Prostate gland (tissue), 2 donors: ENCODE results near the gene THSD4. TPM values are rescaled to one million over a fixed set of nuclear protein-coding genes. Genes with fewer than 3 reads are reported as not detected.

Source experiments
- DNase-seq: peaks from one replicate; pipeline ENCODE4 v3.0.0-alpha.2; 2019; ENCODE audit warnings: low spot score
- H3K27ac ChIP-seq, 2 donors: fragments of 200-600 bp; sonication (generic); 2 replicates each; pipeline ENCODE4 v1.5.1; 2017 to 2019
- H3K27me3 ChIP-seq: fragments of 200-600 bp; sonication (generic); replicated peaks from 2 replicates; pipeline ENCODE4 v1.5.1; 2019; ENCODE audit not compliant: insufficient read depth
- H3K36me3 ChIP-seq, 2 donors: fragments of 200-600 bp; sonication (generic); 1 replicate in 1 of 2; 2 replicates in 1 of 2; pipeline versions ENCODE4 v1.5.1 to v1.8.1; 2017 to 2019
- H3K4me1 ChIP-seq: fragments of 200-600 bp; sonication (generic); replicated peaks from 2 replicates; pipeline ENCODE4 v1.5.1; 2019
- H3K4me3 ChIP-seq, 2 donors: fragments of 200-600 bp; sonication (generic); 2 replicates each; pipeline ENCODE4 v1.5.1; 2017 to 2019
- H3K9me3 ChIP-seq: fragments of 200-600 bp; sonication (generic); 2 replicates; pipeline ENCODE4 v1.5.1; 2017
- POLR2A ChIP-seq: fragments of 450-650 bp; IDR thresholded peaks from one replicate; pipeline ENCODE4 v1.6.1; 2016; ENCODE audit warnings: antibody characterized with exemption, mild to moderate bottlenecking
- POLR2AphosphoS5 ChIP-seq: sonication (generic); formaldehyde crosslinking; IDR thresholded peaks from one replicate; pipeline ENCODE4 v1.6.1; 2017; ENCODE audit warnings: antibody characterized with exemption
- WGBS: methylation state at CpG from one replicate; pipeline ENCODE4 v1.1.5; 2018; 5-methylcytosine and 5-hydroxymethylcytosine counted together
- intact Hi-C: fragments of 100-400 bp; cut with DNase I; formaldehyde crosslinking; loops from one replicate; pipeline ENCODE4 v1.14.2; 2022
- total RNA-seq, 2 donors: library from RNA; depleted of rRNA; stranded (reverse); fragments of >200 nt; gene quantifications; one replicate each; pipeline ENCODE4 v1.1.0, GENCODE V29; 2016
- TF ChIP-seq, protein P1 (sequence below), 4 experiments: fragments of 200-600 bp in 2 of 4; fragments of 450-650 bp in 2 of 4; sonication (generic) in 2 of 4; IDR thresholded peaks; 1 replicate in 3 of 4; 2 replicates in 1 of 4; pipeline ENCODE4 v1.5.1; 2016 to 2019; ENCODE audit warnings: antibody characterized with exemption in 4 of 4, mild to moderate bottlenecking in 2 of 4, moderate library complexity in 2 of 4

THSD4 gene
- total RNA-seq, 2 donors from 2014 or later = 84.1 to 223 TPM

DNA sequence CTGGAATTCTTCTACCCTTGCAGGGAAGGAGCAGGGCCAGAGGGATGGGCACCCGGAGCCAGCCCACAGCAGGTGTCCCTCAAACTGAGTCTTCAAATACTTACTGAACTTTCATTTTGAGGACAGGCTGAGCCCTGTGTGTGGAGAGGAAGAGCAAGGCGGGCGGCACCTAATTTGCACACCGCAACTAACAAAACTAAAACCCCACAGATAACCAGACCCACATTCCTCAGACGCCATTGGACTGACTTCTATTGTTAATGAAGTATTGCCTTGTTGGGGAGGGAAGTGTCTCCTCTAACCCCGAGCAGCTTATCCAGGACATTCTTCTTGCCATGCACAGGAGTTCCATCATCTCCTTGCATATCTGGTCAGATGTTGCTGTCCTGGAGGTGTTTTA lies 589.9 kb downstream of the THSD4 start:
- WGBS = 88% methylated on average over 6 of the region's 6 CpGs
- no peak for DNase-seq
- no peaks in the 10 kb centered on the region for H3K36me3 ChIP-seq
- intact Hi-C loops = no loop called here
- H3K4me3 ChIP-seq = no peak overlapping the region
- no peak overlapping the region for H3K27ac ChIP-seq
- TF ChIP-seq, protein P1, sequence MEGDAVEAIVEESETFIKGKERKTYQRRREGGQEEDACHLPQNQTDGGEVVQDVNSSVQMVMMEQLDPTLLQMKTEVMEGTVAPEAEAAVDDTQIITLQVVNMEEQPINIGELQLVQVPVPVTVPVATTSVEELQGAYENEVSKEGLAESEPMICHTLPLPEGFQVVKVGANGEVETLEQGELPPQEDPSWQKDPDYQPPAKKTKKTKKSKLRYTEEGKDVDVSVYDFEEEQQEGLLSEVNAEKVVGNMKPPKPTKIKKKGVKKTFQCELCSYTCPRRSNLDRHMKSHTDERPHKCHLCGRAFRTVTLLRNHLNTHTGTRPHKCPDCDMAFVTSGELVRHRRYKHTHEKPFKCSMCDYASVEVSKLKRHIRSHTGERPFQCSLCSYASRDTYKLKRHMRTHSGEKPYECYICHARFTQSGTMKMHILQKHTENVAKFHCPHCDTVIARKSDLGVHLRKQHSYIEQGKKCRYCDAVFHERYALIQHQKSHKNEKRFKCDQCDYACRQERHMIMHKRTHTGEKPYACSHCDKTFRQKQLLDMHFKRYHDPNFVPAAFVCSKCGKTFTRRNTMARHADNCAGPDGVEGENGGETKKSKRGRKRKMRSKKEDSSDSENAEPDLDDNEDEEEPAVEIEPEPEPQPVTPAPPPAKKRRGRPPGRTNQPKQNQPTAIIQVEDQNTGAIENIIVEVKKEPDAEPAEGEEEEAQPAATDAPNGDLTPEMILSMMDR (IDR thresholded peaks at IDR 0.05) = no peak
- TF ChIP-seq POLR2A (no peak), POLR2AphosphoS5 (no peak)
- no peaks in the 10 kb centered on the region for H3K9me3 ChIP-seq
- H3K27me3 ChIP-seq = no peaks in the 10 kb centered on the region
- no peaks in the 10 kb centered on the region for H3K4me1 ChIP-seq

GRCh38 chr15:71706461-71707229 lies 591.4 kb downstream of the THSD4 start:
- TF ChIP-seq POLR2AphosphoS5 = no peak
- TF ChIP-seq POLR2A = no peak
- TF ChIP-seq, protein P1 (IDR thresholded peaks at IDR 0.05) = no peak
- no peak for DNase-seq
- H3K27me3 ChIP-seq = no peaks in the 10 kb centered on the region
- intact Hi-C loops = no loop called here
- no peaks in the 10 kb centered on the region for H3K9me3 ChIP-seq
- no peaks in the 10 kb centered on the region for H3K4me1 ChIP-seq
- H3K36me3 ChIP-seq = no peaks in the 10 kb centered on the region
- 86% methylated on average over 9 of the region's 9 CpGs for WGBS
- H3K4me3 ChIP-seq = no peak overlapping the region
- no peak overlapping the region for H3K27ac ChIP-seq

DNA sequence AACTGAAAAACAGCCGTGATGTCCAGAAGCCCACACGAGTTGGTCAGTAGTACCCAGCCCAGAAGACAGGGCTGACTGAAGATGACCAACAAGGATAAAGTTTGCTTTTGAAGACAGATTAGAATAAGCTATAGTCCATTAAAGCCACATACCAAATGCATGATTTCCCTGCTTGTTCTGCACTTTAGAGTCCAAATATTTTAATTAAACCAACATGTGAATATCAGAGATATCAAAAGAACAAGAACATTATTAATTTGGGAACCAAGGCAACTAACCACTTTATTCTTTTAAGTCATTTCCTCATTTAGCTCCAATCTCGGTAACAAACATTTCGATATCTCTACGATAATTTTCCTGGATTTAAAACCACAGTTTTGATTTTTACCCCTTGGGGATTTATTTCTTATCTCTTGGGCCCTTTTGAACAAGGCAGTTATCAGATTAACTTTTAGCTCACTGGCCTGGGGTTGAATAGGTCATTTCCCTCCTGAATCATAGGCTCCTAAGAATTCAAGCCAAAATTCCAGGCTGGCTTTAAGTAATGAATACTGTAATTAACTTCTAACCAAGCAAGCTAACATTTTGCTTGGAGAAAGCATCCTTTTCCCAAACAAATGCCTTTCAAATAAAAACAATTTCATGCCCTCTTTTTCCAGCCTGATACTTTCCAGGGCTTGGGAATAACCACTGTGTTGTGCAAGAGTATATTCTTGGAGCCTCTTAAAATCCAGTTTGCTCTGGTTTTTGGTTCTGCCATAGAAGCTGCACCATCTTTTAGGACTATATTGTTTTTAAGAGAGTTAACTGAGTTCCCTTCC lies 592.2 kb downstream of the THSD4 start:
- intact Hi-C loops = no loop called here
- no peak overlapping the region for H3K4me3 ChIP-seq
- H3K36me3 ChIP-seq = no peaks in the 10 kb centered on the region
- no peaks in the 10 kb centered on the region for H3K9me3 ChIP-seq
- DNase-seq = no peak
- WGBS = 69% methylated on average over 5 of the region's 5 CpGs
- TF ChIP-seq POLR2AphosphoS5 = no peak
- TF ChIP-seq POLR2A = no peak
- TF ChIP-seq, protein P1 (IDR thresholded peaks at IDR 0.05) = no peak
- H3K27ac ChIP-seq = no peak overlapping the region
- H3K4me1 ChIP-seq = no peaks in the 10 kb centered on the region
- H3K27me3 ChIP-seq = no peaks in the 10 kb centered on the region

GRCh38 chr15:71708051-71708429 lies 592.8 kb downstream of the THSD4 start:
- no peak for DNase-seq
- intact Hi-C loops = no loop called here
- Histone ChIP-seq H3K9me3 (no peaks in the 10 kb centered on the region), H3K36me3 (no peaks in the 10 kb centered on the region), H3K4me3 (no peak overlapping the region), H3K27ac (no peak overlapping the region), H3K27me3 (no peaks in the 10 kb centered on the region), H3K4me1 (no peaks in the 10 kb centered on the region)
- 37% methylated on average over 4 of the region's 4 CpGs for WGBS
- TF ChIP-seq, protein P1 (IDR thresholded peaks at IDR 0.05) = no peak
- TF ChIP-seq POLR2AphosphoS5 = no peak
- TF ChIP-seq POLR2A = no peak
